ENCODE measurements around the gene KY. TPM values are rescaled to one million over a fixed set of nuclear protein-coding genes. Genes with fewer than 3 reads are reported as not detected.

KY gene
- total RNA-seq, 2 donors from 2014 or later = 0.32 to 0.44 TPM

- Histone ChIP-seq H3K9ac (ENCODE audit: low read depth in 2 of 2, low read length in 2 of 2) (no peak overlapping the region), H3K4me3 (no peak overlapping the region), H3K27ac (no peak overlapping the region), H3K36me3 (no peaks in the 10 kb centered on the region), H3K27me3 (no peaks in the 10 kb centered on the region), H3K9me3 (no peaks in the 10 kb centered on the region), H3K4me1 (no peaks in the 10 kb centered on the region)
- intact Hi-C loops (cut with DNase I) = loop anchor here (5.0 to 10.0 kb wide), 3 partner anchors 40 to 1292 kb away; no protein-coding TSS in a partner anchor
- no peak for DNase-seq
- TF ChIP-seq CTCF (IDR thresholded peaks at IDR 0.05) = no peak
These were observed 48.4 kb downstream of the KY start for GRCh38 chr3:134602440-134602814.

GRCh38 chr3:134601539-134602439, 49.0 kb downstream of the KY start:
- DNase-seq = no peak
- no peak overlapping the region for H3K9ac ChIP-seq (ENCODE audit: low read depth in 2 of 2, low read length in 2 of 2)

GRCh38 chr3:134600685-134601463, 49.9 kb downstream of the KY start:
- intact Hi-C loops (cut with DNase I) = loop anchor here (5.0 to 10.0 kb wide), 3 partner anchors 41 to 1294 kb away; no protein-coding TSS in a partner anchor
- H3K9me3 ChIP-seq = no peaks in the 10 kb centered on the region
- peak; percentile 66 for DNase-seq
- H3K27ac ChIP-seq = no peak overlapping the region
- H3K4me3 ChIP-seq = no peak overlapping the region
- TF ChIP-seq CTCF (IDR thresholded peaks at IDR 0.05) = peak; percentile 96
- no peaks in the 10 kb centered on the region for H3K27me3 ChIP-seq
- H3K4me1 ChIP-seq = no peaks in the 10 kb centered on the region
- no peaks in the 10 kb centered on the region for H3K36me3 ChIP-seq
- no peak overlapping the region for H3K9ac ChIP-seq (ENCODE audit: low read depth in 2 of 2, low read length in 2 of 2)

More at GRCh38 chr3:134601539-134602439, 49.0 kb downstream of the KY start:
- Histone ChIP-seq H3K4me1 (no peaks in the 10 kb centered on the region), H3K27ac (no peak overlapping the region), H3K4me3 (no peak overlapping the region), H3K36me3 (no peaks in the 10 kb centered on the region), H3K9me3 (no peaks in the 10 kb centered on the region), H3K27me3 (no peaks in the 10 kb centered on the region)
- intact Hi-C loops (cut with DNase I) = loop anchor here (5.0 to 10.0 kb wide), 3 partner anchors 41 to 1293 kb away; no protein-coding TSS in a partner anchor
- no peak for TF ChIP-seq CTCF (IDR thresholded peaks at IDR 0.05)

- Histone ChIP-seq H3K27ac (no peak overlapping the region), H3K9me3 (no peaks in the 10 kb centered on the region), H3K4me3 (no peak overlapping the region), H3K36me3 (no peaks in the 10 kb centered on the region), H3K4me1 (no peaks in the 10 kb centered on the region), H3K27me3 (no peaks in the 10 kb centered on the region), H3K9ac (ENCODE audit: low read depth in 2 of 2, low read length in 2 of 2) (no peak overlapping the region)
- DNase-seq = no peak
- intact Hi-C loops (cut with DNase I) = loop anchor here (5.0 to 10.0 kb wide), 3 partner anchors 42 to 1295 kb away; no protein-coding TSS in a partner anchor
- no peak for TF ChIP-seq CTCF (IDR thresholded peaks at IDR 0.05)
These were observed 50.6 kb downstream of the KY start for GRCh38 chr3:134600206-134600605.

- Histone ChIP-seq H3K9me3 (no peaks in the 10 kb centered on the region), H3K4me3 (no peak overlapping the region), H3K27me3 (no peaks in the 10 kb centered on the region), H3K4me1 (no peaks in the 10 kb centered on the region), H3K9ac (ENCODE audit: low read depth in 2 of 2, low read length in 2 of 2) (no peak overlapping the region), H3K36me3 (no peaks in the 10 kb centered on the region), H3K27ac (no peak overlapping the region)
- DNase-seq = no peak
- intact Hi-C loops (cut with DNase I) = no loop called here
- no peak for TF ChIP-seq CTCF (IDR thresholded peaks at IDR 0.05)
These were observed 51.9 kb downstream of the KY start for GRCh38 chr3:134598763-134599545.
